H9 (cell line): ENCODE data around the gene BAHD1. TPM values are rescaled to one million over a fixed set of nuclear protein-coding genes. Genes with fewer than 3 reads are reported as not detected.

ENCODE experiments used
- DNase-seq: peaks from one replicate; pipeline ENCODE4 v3.0.0-alpha.2; 2017
- H2AFZ ChIP-seq: one replicate; pipeline ENCODE4 v1.6.1; 2013; ENCODE audit warnings: mild to moderate bottlenecking, low read length, control low read depth, moderate library complexity
- H2AK5ac ChIP-seq: 2 replicates; pipeline ENCODE4 v1.6.1; 2013; ENCODE audit warnings: low read length, control low read depth, mixed read lengths; ENCODE audit not compliant: insufficient read length
- H2BK120ac ChIP-seq: one replicate; pipeline ENCODE4 v1.6.1; 2013; ENCODE audit warnings: low read depth, mild to moderate bottlenecking, low read length, control low read depth, inconsistent platforms; ENCODE audit not compliant: poor library complexity, severe bottlenecking
- H2BK12ac ChIP-seq: 2 replicates; pipeline ENCODE4 v1.6.1; 2013; ENCODE audit warnings: low read length, control low read depth, mixed read lengths, low read depth; ENCODE audit not compliant: insufficient read length
- H2BK15ac ChIP-seq: 2 replicates; pipeline ENCODE4 v1.6.1; 2013; ENCODE audit warnings: low read depth, low read length, control low read depth
- H2BK20ac ChIP-seq: one replicate; pipeline ENCODE4 v1.6.1; 2013; ENCODE audit warnings: low read depth, mild to moderate bottlenecking, low read length, control low read depth, inconsistent platforms; ENCODE audit not compliant: poor library complexity, severe bottlenecking
- H2BK5ac ChIP-seq: 2 replicates; pipeline ENCODE4 v1.6.1; 2013; ENCODE audit warnings: low read length, control low read depth, mixed read lengths; ENCODE audit not compliant: insufficient read length
- H3K14ac ChIP-seq: 2 replicates; pipeline ENCODE4 v1.6.1; 2013; ENCODE audit warnings: low read length, control low read depth; ENCODE audit not compliant: insufficient read depth
- H3K18ac ChIP-seq: 2 replicates; pipeline ENCODE4 v1.6.1; 2013; ENCODE audit warnings: low read depth, mild to moderate bottlenecking, mixed read lengths, low read length, control low read depth; ENCODE audit not compliant: insufficient read length
- H3K23ac ChIP-seq: 2 replicates; pipeline ENCODE4 v1.6.1; 2013; ENCODE audit warnings: low read length, control low read depth, mixed read lengths, low read depth; ENCODE audit not compliant: insufficient read length
- H3K23me2 ChIP-seq: 2 replicates; pipeline ENCODE4 v1.6.1; 2013; ENCODE audit warnings: low read depth, mild to moderate bottlenecking, mixed read lengths, low read length, control low read depth; ENCODE audit not compliant: insufficient read length, poor library complexity, severe bottlenecking
- H3K27ac ChIP-seq: 2 replicates; pipeline ENCODE4 v1.5.1; 2013; ENCODE audit warnings: low read length, control low read depth, mixed read lengths, low read depth; ENCODE audit not compliant: insufficient read length
- H3K27me3 ChIP-seq: 2 replicates; pipeline ENCODE4 v1.6.1; 2013; ENCODE audit warnings: low read length, control low read depth, inconsistent platforms; ENCODE audit not compliant: insufficient read depth
- H3K4ac ChIP-seq: 2 replicates; pipeline ENCODE4 v1.6.1; 2013; ENCODE audit warnings: low read depth, mild to moderate bottlenecking, control low read depth, inconsistent platforms, low read length, moderate library complexity
- H3K4me1 ChIP-seq: 2 replicates; pipeline ENCODE4 v1.6.1; 2013; ENCODE audit warnings: low read length, control low read depth, inconsistent platforms; ENCODE audit not compliant: insufficient read depth
- H3K4me2 ChIP-seq: 2 replicates; pipeline ENCODE4 v1.6.1; 2013; ENCODE audit warnings: low read length, control low read depth, mixed read lengths; ENCODE audit not compliant: insufficient read length, insufficient read depth
- H3K56ac ChIP-seq: 2 replicates; pipeline ENCODE4 v1.6.1; 2013; ENCODE audit warnings: low read depth, mild to moderate bottlenecking, mixed read lengths, low read length, control low read depth; ENCODE audit not compliant: insufficient read length
- H3K79me1 ChIP-seq: 2 replicates; pipeline ENCODE4 v1.6.1; 2013; ENCODE audit warnings: low read depth, mild to moderate bottlenecking, moderate library complexity, low read length, control low read depth, inconsistent platforms; ENCODE audit not compliant: insufficient read depth, poor library complexity, severe bottlenecking
- H3K79me2 ChIP-seq: 2 replicates; pipeline ENCODE4 v1.6.1; 2013; ENCODE audit warnings: low read length, control low read depth, inconsistent platforms; ENCODE audit not compliant: insufficient read depth
- H3K9ac ChIP-seq: 2 replicates; pipeline ENCODE4 v1.6.1; 2013; ENCODE audit warnings: low read length, control low read depth, mixed read lengths; ENCODE audit not compliant: insufficient read length; ENCODE audit errors: extremely low read depth
- H3K9me3 ChIP-seq: one replicate; pipeline ENCODE4 v1.6.1; 2013; ENCODE audit warnings: low read depth, low read length, inconsistent platforms; ENCODE audit not compliant: control insufficient read depth
- H3T11ph ChIP-seq: one replicate; pipeline ENCODE4 v1.6.1; 2013; ENCODE audit warnings: mild to moderate bottlenecking, low read length, control low read depth, inconsistent platforms
- H4K20me1 ChIP-seq: one replicate; pipeline ENCODE4 v1.6.1; 2013; ENCODE audit not compliant: control insufficient read depth, insufficient read length, insufficient read depth
- H4K5ac ChIP-seq: 2 replicates; pipeline ENCODE4 v1.6.1; 2013; ENCODE audit warnings: low read depth, mild to moderate bottlenecking, mixed read lengths, low read length, control low read depth; ENCODE audit not compliant: insufficient read length
- H4K8ac ChIP-seq: replicated peaks from 2 replicates; pipeline ENCODE4 v1.6.1; 2013; ENCODE audit warnings: low read length, control low read depth, mixed read lengths, low read depth; ENCODE audit not compliant: insufficient read length
- H4K91ac ChIP-seq: 2 replicates; pipeline ENCODE4 v1.6.1; 2013; ENCODE audit warnings: low read depth, mild to moderate bottlenecking, moderate library complexity, mixed read lengths, low read length, control low read depth; ENCODE audit not compliant: insufficient read length
- H3K27ac Mint-ChIP-seq, 3 experiments: 2 replicates in 2 of 3; 3 replicates in 1 of 3; pipeline ENCODE4 v1.8.0; 2020 to 2021; ENCODE audit warnings: mixed read lengths in 3 of 3, mild to moderate bottlenecking in 1 of 3, moderate library complexity in 1 of 3
- H3K27me3 Mint-ChIP-seq: 2 replicates; pipeline ENCODE4 v1.8.0; 2021; ENCODE audit warnings: low read depth, mild to moderate bottlenecking, moderate library complexity, mixed read lengths
- H3K36me3 Mint-ChIP-seq, 3 experiments: 2 replicates in 2 of 3; 3 replicates in 1 of 3; pipeline ENCODE4 v1.8.0; 2020 to 2021; ENCODE audit warnings: low read depth in 3 of 3, mixed read lengths in 3 of 3; ENCODE audit not compliant: insufficient read depth in 1 of 3
- H3K4me1 Mint-ChIP-seq, 2 experiments: 2 replicates each; pipeline ENCODE4 v1.8.0; 2020; ENCODE audit warnings: mixed read lengths in 2 of 2
- H3K4me3 Mint-ChIP-seq, 2 experiments: 2 replicates in 1 of 2; 3 replicates in 1 of 2; pipeline ENCODE4 v1.8.0; 2020 to 2021; ENCODE audit warnings: mild to moderate bottlenecking in 2 of 2, mixed read lengths in 2 of 2, moderate library complexity in 1 of 2
- H3K9me3 Mint-ChIP-seq, 2 experiments: 2 replicates in 1 of 2; 3 replicates in 1 of 2; pipeline ENCODE4 v1.8.0; 2020; ENCODE audit warnings: mild to moderate bottlenecking in 2 of 2, mixed read lengths in 2 of 2, moderate library complexity in 1 of 2
- WGBS: extraction: QIAGEN DNeasy Blood & Tissue Kit; methylation state at CpG from one replicate; pipeline ENCODE4 v1.1.7; 2013; ENCODE audit warnings: missing lambda C conversion rate, low lambda C conversion rate, mixed read lengths; ENCODE audit not compliant: insufficient read length; ENCODE audit errors: extremely low coverage; 5-methylcytosine and 5-hydroxymethylcytosine counted together
- total RNA-seq: library from RNA; stranded (reverse); gene quantifications from 2 replicates; pipeline ENCODE4 v1.2.1, GENCODE V29; 2021
- TF ChIP-seq, protein P1 (sequence below): fragments of 200-600 bp; sonication (generic); conservative IDR thresholded peaks from 3 replicates; pipeline ENCODE4 v1.8.0; 2021; ENCODE audit warnings: antibody characterized with exemption, mild to moderate bottlenecking

Gene BAHD1
- total RNA-seq, 1 experiment from 2014 or later: 54.1 TPM

DNA sequence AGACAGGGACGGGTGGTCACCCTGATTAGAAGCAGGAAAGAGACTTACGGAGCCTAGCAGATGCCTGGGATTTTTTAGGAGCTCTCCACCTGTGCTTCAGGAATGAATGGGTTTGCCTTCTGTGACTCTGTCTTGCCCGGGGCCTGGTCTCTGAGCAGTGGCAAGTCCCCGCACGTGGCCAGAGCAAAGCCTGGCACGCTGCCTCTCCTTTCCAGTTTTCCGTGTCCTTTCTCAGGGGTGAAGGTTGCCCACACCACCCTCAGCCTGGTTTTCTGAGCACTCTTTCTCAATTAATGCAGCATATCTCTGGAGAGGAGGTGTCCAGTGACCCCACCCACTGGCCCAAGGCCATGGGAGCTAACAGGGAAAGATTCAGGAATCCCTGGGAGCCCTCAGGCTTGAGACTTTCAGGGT lies 15.6 kb downstream of the BAHD1 start:
- Histone ChIP-seq H4K20me1 (no peaks in the 10 kb centered on the region), H3K14ac (no peak overlapping the region), H2BK120ac (no peak overlapping the region), H3K18ac (no peak overlapping the region), H3T11ph (no peak overlapping the region), H3K79me2 (peaks cover 40% of the 10 kb centered on the region; the same call in 1 of the 2 replicates), H3K9me3 (no peaks in the 10 kb centered on the region), H4K5ac (no peak overlapping the region), H3K23ac (no peak overlapping the region), H3K79me1 (peaks cover 13% of the 10 kb centered on the region), H3K9ac (no peak overlapping the region), H3K27ac (no peak overlapping the region), H2BK20ac (no peak overlapping the region), H3K4me1 (peaks cover 12% of the 10 kb centered on the region; the same call in 1 of the 2 replicates), H3K23me2 (no peaks in the 10 kb centered on the region), H4K91ac (no peak overlapping the region), H3K4me2 (no peak overlapping the region), H2AK5ac (no peak overlapping the region), H2BK12ac (no peak overlapping the region), H2BK5ac (no peak overlapping the region), H3K27me3 (no peaks in the 10 kb centered on the region), H4K8ac (no peak overlapping the region), H3K56ac (no peak overlapping the region), H3K4ac (no peak overlapping the region), H2AFZ (no peak overlapping the region), H2BK15ac (no peak overlapping the region)
- Mint-ChIP-seq H3K4me1 (peaks cover 53 to 54% of the 10 kb centered on the region in 2 experiments), H3K27ac (peak overlapping the region in 2 of 3 experiments; percentile 64 to 76; a peak in 4 of 7 replicates), H3K27me3 (no peaks in the 10 kb centered on the region), H3K9me3 (no peaks in the 10 kb centered on the region), H3K36me3 (peaks cover 9 to 30% (median 10%) of the 10 kb centered on the region in 3 experiments; a peak in 6 of 7 replicates), H3K4me3 (no peak overlapping the region)
- DNase-seq: no peak
- TF ChIP-seq, protein P1, sequence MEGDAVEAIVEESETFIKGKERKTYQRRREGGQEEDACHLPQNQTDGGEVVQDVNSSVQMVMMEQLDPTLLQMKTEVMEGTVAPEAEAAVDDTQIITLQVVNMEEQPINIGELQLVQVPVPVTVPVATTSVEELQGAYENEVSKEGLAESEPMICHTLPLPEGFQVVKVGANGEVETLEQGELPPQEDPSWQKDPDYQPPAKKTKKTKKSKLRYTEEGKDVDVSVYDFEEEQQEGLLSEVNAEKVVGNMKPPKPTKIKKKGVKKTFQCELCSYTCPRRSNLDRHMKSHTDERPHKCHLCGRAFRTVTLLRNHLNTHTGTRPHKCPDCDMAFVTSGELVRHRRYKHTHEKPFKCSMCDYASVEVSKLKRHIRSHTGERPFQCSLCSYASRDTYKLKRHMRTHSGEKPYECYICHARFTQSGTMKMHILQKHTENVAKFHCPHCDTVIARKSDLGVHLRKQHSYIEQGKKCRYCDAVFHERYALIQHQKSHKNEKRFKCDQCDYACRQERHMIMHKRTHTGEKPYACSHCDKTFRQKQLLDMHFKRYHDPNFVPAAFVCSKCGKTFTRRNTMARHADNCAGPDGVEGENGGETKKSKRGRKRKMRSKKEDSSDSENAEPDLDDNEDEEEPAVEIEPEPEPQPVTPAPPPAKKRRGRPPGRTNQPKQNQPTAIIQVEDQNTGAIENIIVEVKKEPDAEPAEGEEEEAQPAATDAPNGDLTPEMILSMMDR: no peak
- WGBS: no CpG with 5 or more reads among the region's 7 CpGs
